Measurements from ENCODE around the gene IFNL3. TPM values are rescaled to one million over a fixed set of nuclear protein-coding genes. Genes with fewer than 3 reads are reported as not detected.

Gene IFNL3
- total RNA-seq, 1 donor = not detected

DNA sequence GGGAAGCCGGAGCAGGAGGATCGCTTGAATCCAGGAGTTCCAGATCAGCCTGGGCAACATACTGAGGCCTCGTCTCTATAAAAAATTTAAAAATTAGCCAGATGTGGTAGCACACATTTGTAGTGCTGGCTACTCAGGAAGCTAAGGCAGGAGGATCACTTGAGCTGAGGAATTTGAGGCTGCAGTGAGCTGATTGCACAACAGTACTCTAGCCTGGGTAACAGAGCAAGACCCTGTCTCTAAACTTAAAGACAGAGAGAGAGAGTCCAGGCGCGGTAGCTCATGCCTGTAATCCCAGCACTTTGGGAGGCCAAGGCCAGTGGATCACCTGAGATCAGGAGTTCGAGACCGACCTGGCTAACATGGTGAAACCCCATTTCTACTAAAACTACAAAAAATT is 4.4 kb downstream of the IFNL3 start:
- TF ChIP-seq, protein P1, sequence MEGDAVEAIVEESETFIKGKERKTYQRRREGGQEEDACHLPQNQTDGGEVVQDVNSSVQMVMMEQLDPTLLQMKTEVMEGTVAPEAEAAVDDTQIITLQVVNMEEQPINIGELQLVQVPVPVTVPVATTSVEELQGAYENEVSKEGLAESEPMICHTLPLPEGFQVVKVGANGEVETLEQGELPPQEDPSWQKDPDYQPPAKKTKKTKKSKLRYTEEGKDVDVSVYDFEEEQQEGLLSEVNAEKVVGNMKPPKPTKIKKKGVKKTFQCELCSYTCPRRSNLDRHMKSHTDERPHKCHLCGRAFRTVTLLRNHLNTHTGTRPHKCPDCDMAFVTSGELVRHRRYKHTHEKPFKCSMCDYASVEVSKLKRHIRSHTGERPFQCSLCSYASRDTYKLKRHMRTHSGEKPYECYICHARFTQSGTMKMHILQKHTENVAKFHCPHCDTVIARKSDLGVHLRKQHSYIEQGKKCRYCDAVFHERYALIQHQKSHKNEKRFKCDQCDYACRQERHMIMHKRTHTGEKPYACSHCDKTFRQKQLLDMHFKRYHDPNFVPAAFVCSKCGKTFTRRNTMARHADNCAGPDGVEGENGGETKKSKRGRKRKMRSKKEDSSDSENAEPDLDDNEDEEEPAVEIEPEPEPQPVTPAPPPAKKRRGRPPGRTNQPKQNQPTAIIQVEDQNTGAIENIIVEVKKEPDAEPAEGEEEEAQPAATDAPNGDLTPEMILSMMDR (IDR thresholded peaks at IDR 0.05; ENCODE audit: insufficient read depth, low read depth, low read length) = no peak
- no peak for DNase-seq (ENCODE audit: low read depth)
- H3K4me3 ChIP-seq (ENCODE audit: low read depth, low read length) = no peak overlapping the region

DNA sequence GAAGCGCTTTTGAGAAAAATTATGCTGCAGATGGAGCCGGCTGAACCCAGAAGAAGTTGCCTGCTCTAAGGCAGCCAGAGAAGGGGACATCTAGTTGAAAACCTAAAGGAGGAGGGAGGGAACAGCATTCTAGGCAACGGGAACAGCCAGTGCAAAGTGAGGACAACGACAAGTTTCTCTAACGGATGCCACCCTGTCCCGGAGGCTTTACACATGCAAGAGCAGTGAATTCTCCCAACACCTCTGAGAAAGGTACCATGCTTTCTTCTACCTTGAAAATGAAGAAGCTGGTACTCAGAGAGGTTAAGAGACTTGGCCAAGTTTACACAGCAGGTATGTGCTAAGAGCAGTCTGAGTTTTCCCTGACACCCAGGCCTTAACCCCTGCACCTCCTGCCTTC is 5.9 kb downstream of the IFNL3 start:
- H3K4me3 ChIP-seq (ENCODE audit: low read depth, low read length) = no peak overlapping the region
- TF ChIP-seq, protein P1 (IDR thresholded peaks at IDR 0.05; ENCODE audit: insufficient read depth, low read depth, low read length) = no peak

DNA sequence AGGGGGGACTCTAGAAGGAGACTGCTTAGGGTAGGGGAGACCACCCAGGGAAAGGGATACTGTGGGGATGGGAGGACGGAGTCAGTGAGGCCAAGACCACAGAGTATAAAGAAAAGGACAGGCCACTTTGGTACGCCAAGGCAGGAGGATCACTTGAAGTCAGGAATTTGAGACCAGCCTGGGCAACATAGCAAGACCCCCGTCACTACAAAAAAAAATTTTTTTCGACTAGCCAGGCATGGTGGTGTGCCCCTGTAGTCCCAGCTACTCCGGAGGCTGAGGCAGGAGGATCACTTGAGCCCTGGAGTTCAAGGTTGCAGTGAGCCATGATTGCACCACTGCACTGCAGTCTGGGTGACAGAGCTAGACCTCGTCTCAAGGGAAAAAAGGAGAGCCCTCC is 6.6 kb downstream of the IFNL3 start:
- TF ChIP-seq, protein P1 (IDR thresholded peaks at IDR 0.05; ENCODE audit: insufficient read depth, low read depth, low read length) = no peak
- no peak for DNase-seq (ENCODE audit: low read depth)
- H3K4me3 ChIP-seq (ENCODE audit: low read depth, low read length) = no peak overlapping the region

More for the DNA sequence above, 5.9 kb downstream of the IFNL3 start:
- DNase-seq (ENCODE audit: low read depth) = no peak

DNA sequence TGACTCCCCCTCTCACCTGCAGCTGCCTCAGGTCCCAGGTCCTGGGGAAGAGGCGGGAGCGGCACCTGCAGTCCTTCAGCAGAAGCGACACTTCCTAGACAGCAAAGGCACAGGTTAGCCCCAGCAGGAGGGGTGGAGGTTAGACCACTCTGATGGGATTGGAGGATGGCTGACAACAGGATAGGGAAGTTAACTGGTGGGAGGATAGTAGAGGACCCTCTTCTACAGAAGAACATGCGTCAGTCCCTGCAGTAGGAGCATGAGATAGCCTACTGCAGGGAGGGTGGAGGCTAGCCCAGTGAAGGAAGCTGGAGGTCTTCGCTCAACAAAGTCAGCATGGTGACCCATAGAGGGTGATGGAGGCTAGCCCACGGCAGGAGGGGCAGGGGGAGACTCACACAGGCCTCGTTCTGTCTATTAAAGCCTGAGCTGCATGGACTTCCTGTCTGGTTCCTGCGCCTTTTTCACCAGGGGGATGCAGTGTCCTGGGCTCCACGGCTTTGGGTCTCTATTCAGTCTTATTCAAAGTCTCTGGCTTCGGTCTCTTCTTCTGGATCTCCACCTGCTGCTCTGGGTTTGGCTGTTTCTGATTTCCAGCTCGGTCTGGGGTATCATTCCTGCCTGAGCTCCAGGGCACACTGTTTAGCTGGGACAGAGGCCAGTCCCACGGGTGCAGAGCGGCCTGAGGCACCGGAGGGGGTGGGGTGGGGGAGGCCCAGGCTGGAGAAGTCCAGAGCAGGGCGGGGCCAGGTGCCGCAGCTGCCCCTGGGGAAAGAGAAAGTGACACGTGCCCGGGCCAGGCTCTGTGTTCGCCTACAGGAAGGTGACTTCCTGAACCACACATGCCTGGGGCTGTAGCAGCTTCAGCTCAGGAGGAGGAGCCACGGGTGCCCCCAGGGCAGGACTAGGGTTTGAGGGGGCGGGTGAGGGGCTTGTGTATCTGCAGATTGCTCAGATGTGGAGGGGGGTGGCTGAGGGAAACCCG is 7.3 kb downstream of the IFNL3 start:
- H3K4me3 ChIP-seq (ENCODE audit: low read depth, low read length) = no peak overlapping the region
- DNase-seq (ENCODE audit: low read depth) = no peak
- TF ChIP-seq, protein P1 (IDR thresholded peaks at IDR 0.05; ENCODE audit: insufficient read depth, low read depth, low read length) = no peak

DNA sequence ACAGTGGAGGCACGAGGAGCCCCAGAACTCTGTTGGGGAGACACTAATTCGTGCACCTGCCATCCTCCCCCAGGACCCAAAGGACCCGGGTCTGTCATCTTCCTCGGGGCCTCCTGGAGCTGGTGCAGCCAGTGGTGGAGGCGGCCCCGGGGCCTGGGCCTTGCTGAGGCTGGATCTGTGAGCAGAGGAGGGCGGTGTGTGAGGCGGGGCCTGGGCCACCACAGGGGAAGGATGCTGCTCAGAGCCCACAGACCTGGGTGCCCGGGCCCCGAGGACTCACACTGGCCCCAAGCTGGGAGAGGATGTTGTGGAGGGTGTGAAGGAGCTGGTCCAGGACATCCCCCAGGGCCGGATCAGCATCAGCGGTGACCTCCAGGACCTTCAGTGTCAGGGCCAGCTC is 8.3 kb downstream of the IFNL3 start:
- TF ChIP-seq, protein P1 (IDR thresholded peaks at IDR 0.05; ENCODE audit: insufficient read depth, low read depth, low read length) = no peak
- H3K4me3 ChIP-seq (ENCODE audit: low read depth, low read length) = no peak overlapping the region
- no peak for DNase-seq (ENCODE audit: low read depth)

DNA sequence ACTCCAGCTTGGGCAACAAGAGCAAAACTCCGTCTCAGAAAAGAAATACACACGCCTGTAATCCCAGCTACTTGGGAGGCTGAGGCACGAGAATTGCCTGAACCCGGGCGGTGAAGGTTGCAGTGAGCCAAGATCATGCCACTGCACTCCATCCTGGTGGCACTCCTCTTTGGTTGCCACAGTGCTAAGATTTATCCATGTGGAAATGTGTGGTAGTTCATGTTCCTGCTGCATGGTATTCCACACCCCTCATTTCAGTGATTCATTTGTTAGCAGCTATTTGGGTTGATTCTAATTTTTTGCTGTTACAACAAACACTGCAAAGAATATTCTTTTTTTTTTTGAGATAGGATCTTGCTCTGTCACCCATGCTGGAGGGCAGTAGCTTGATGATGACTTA is 12.1 kb downstream of the IFNL3 start:
- DNase-seq (ENCODE audit: low read depth) = no peak
- TF ChIP-seq, protein P1 (IDR thresholded peaks at IDR 0.05; ENCODE audit: insufficient read depth, low read depth, low read length) = no peak
- H3K4me3 ChIP-seq (ENCODE audit: low read depth, low read length) = no peak overlapping the region
